Common myeloid progenitor, CD34-positive (primary cell): Measurements from ENCODE around the gene TBC1D1.

Experiments used
- CTCF ChIA-PET: fragments of 350-600 bp; sonication (Branson Sonifier 250); formaldehyde crosslinking; loops from one replicate; lab custom pipeline; 2021; ENCODE audit warnings: antibody characterized with exemption; lab: Charles Lee
- POLR2A ChIA-PET: fragments of 350-600 bp; sonication (Branson Sonifier 250); formaldehyde crosslinking; loops from one replicate; lab custom pipeline; 2021; ENCODE audit warnings: antibody characterized with exemption; lab: Charles Lee
- DNase-seq, 3 donors: peaks; one replicate each; pipeline versions ENCODE4 v3.0.0 to v3.0.0-alpha.2; 2013
- H3K27ac ChIP-seq, 2 experiments: 1 replicate in 1 of 2; 2 replicates in 1 of 2; pipeline ENCODE4 v1.7.0; 2013; ENCODE audit warnings: inconsistent platforms in 2 of 2, low read length in 2 of 2, mild to moderate bottlenecking in 2 of 2, low read depth in 1 of 2, moderate library complexity in 1 of 2; ENCODE audit not compliant: severe bottlenecking in 2 of 2, insufficient read depth in 1 of 2, poor library complexity in 1 of 2
- H3K27me3 ChIP-seq, 5 experiments: replicated peaks in 2 of 5; 1 replicate in 3 of 5; 2 replicates in 2 of 5; pipeline versions ENCODE4 v1.6.1 to v1.7.0; 2013; ENCODE audit warnings: low read length in 4 of 5, mild to moderate bottlenecking in 2 of 5, moderate library complexity in 2 of 5, inconsistent platforms in 1 of 5; ENCODE audit not compliant: insufficient read depth in 5 of 5, control insufficient read depth in 4 of 5
- H3K36me3 ChIP-seq, 4 experiments: 1 replicate in 2 of 4; 2 replicates in 2 of 4; pipeline versions ENCODE4 v1.6.1 to v1.7.0; 2013; ENCODE audit warnings: low read length in 3 of 4, control low read depth in 1 of 4, mild to moderate bottlenecking in 1 of 4; ENCODE audit not compliant: control insufficient read depth in 4 of 4, insufficient read depth in 4 of 4
- H3K4me1 ChIP-seq, 4 experiments: 1 replicate in 3 of 4; 2 replicates in 1 of 4; pipeline versions ENCODE4 v1.6.1 to v1.7.1; 2013; ENCODE audit warnings: low read length in 3 of 4, mild to moderate bottlenecking in 3 of 4, control low read depth in 1 of 4, inconsistent platforms in 1 of 4, moderate library complexity in 1 of 4; ENCODE audit not compliant: control insufficient read depth in 4 of 4, insufficient read depth in 4 of 4; ENCODE audit errors: control extremely low read depth in 1 of 4
- H3K4me3 ChIP-seq, 7 experiments: 1 replicate in 4 of 7; 2 replicates in 3 of 7; pipeline versions ENCODE4 v1.5.1 to v1.7.0; 2013; ENCODE audit warnings: mild to moderate bottlenecking in 7 of 7, low read length in 6 of 7, moderate library complexity in 6 of 7, inconsistent platforms in 2 of 7, low read depth in 2 of 7, control low read depth in 1 of 7; ENCODE audit not compliant: insufficient read depth in 4 of 7, control insufficient read depth in 1 of 7; ENCODE audit errors: extremely low read depth in 1 of 7
- H3K9me3 ChIP-seq, 5 experiments: 1 replicate in 4 of 5; 2 replicates in 1 of 5; pipeline versions ENCODE4 v1.6.1 to v1.7.1; 2013; ENCODE audit warnings: low read length in 4 of 5, mild to moderate bottlenecking in 2 of 5, inconsistent platforms in 1 of 5, low read depth in 1 of 5, moderate library complexity in 1 of 5; ENCODE audit not compliant: control insufficient read depth in 4 of 5, insufficient read depth in 2 of 5; ENCODE audit errors: control extremely low read depth in 1 of 5
- WGBS: methylation state at CpG from one replicate; pipeline ENCODE4 v1.1.5; 2013; ENCODE audit not compliant: insufficient coverage; 5-methylcytosine and 5-hydroxymethylcytosine counted together

TBC1D1 gene

GRCh38 chr4:38133711-38134480 is 243.0 kb downstream of the TBC1D1 start:
- Histone ChIP-seq H3K4me3 (no peak overlapping the region), H3K36me3 (peaks cover 13 to 56% (median 31%) of the 10 kb centered on the region in 4 experiments), H3K27ac (no peak overlapping the region), H3K4me1 (peaks cover 0 to 16% (median 6%) of the 10 kb centered on the region in 4 experiments), H3K27me3 (no peaks in the 10 kb centered on the region), H3K9me3 (no peaks in the 10 kb centered on the region)
- WGBS: 85% methylated on average over 5 of the region's 7 CpGs
- POLR2A ChIA-PET: interaction anchor here (0.7 kb wide), 1 partner anchor 50 kb away, joined by 3 read pairs; no protein-coding TSS in a partner anchor
- DNase-seq: no peak
- CTCF ChIA-PET: interaction anchor here (0.7 to 1.5 kb wide), 7 partner anchors 10 to 66 kb away, joined by 3 to 6 read pairs (median 3); no protein-coding TSS in a partner anchor

GRCh38 chr4:38135201-38135600 is 244.3 kb downstream of the TBC1D1 start:
- ChIA-PET POLR2A (no interaction called here), CTCF (interaction anchor here (1.0 to 1.5 kb wide), 3 partner anchors 18 to 73 kb away, joined by 3 to 4 read pairs (median 3); no protein-coding TSS in a partner anchor)
- H3K9me3 ChIP-seq: no peaks in the 10 kb centered on the region
- no peak overlapping the region for H3K4me3 ChIP-seq
- H3K36me3 ChIP-seq: peaks cover 13 to 66% (median 35%) of the 10 kb centered on the region in 4 experiments
- DNase-seq: no peak
- H3K27me3 ChIP-seq: no peaks in the 10 kb centered on the region
- 94% methylated on average over 7 of the region's 8 CpGs for WGBS
- peaks cover 0 to 16% (median 6%) of the 10 kb centered on the region in 4 experiments for H3K4me1 ChIP-seq
- no peak overlapping the region for H3K27ac ChIP-seq

DNA sequence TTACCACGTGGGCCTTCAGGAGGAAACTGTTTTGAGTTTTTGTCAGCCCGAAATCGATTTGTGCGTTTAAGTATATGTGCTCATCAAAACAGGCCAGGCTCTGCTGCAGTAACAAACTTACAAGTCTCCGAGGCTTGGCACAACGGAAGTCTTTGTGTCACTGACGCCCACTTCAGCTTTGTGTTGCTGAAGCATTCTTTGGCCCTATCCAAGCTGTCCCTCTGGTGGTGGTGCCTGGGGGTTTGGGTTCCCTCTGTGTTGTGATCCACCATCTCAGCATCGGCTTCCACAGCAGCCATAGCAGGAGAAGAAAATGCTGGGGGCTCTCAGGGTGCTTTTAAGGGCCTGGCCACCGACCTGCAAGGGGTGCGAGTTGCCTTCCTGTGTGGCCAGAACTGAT is 245.7 kb downstream of the TBC1D1 start:
- Histone ChIP-seq H3K9me3 (no peaks in the 10 kb centered on the region), H3K36me3 (peaks cover 13 to 58% (median 37%) of the 10 kb centered on the region in 4 experiments), H3K4me3 (no peak overlapping the region), H3K4me1 (peaks cover 0 to 10% (median 5%) of the 10 kb centered on the region in 4 experiments), H3K27me3 (no peaks in the 10 kb centered on the region), H3K27ac (no peak overlapping the region)
- 96% methylated on average over 6 of the region's 10 CpGs for WGBS
- DNase-seq: no peak
- ChIA-PET CTCF (no interaction called here), POLR2A (no interaction called here)

GRCh38 chr4:38137080-38137479 is 246.2 kb downstream of the TBC1D1 start:
- Histone ChIP-seq H3K27me3 (no peaks in the 10 kb centered on the region), H3K9me3 (no peaks in the 10 kb centered on the region), H3K27ac (no peak overlapping the region), H3K36me3 (peaks cover 13 to 58% (median 37%) of the 10 kb centered on the region in 4 experiments), H3K4me1 (peaks cover 0 to 5% (median 2%) of the 10 kb centered on the region in 4 experiments), H3K4me3 (no peak overlapping the region)
- CTCF ChIA-PET: interaction anchor here (1.0 kb wide), 1 partner anchor 574 kb away, joined by 3 read pairs; no protein-coding TSS in a partner anchor
- 93% methylated on average over 17 of the region's 17 CpGs for WGBS
- POLR2A ChIA-PET: no interaction called here
- DNase-seq: no peak

- 98% methylated on average over 3 of the region's 4 CpGs for WGBS
- Histone ChIP-seq H3K4me3 (no peak overlapping the region), H3K27me3 (no peaks in the 10 kb centered on the region), H3K9me3 (no peaks in the 10 kb centered on the region), H3K4me1 (no peaks in the 10 kb centered on the region), H3K36me3 (peaks cover 9 to 56% (median 33%) of the 10 kb centered on the region in 4 experiments), H3K27ac (no peak overlapping the region)
- no peak for DNase-seq
- POLR2A ChIA-PET: no interaction called here
- CTCF ChIA-PET: interaction anchor here (0.6 to 0.7 kb wide), 2 partner anchors 593 to 1047 kb away, joined by 3 read pairs; no protein-coding TSS in a partner anchor
Observed at GRCh38 chr4:38138363-38138762, 247.5 kb downstream of the TBC1D1 start.

- CTCF ChIA-PET: interaction anchor here (1.5 kb wide), 1 partner anchor 28 kb away, joined by 4 read pairs; no protein-coding TSS in a partner anchor
- POLR2A ChIA-PET: no interaction called here
Observed at GRCh38 chr4:38139187-38139586, 248.3 kb downstream of the TBC1D1 start.

More at GRCh38 chr4:38139187-38139586, 248.3 kb downstream of the TBC1D1 start:
- no peaks in the 10 kb centered on the region for H3K9me3 ChIP-seq
- H3K27me3 ChIP-seq: no peaks in the 10 kb centered on the region
- H3K4me1 ChIP-seq: no peaks in the 10 kb centered on the region
- peaks cover 7 to 48% (median 28%) of the 10 kb centered on the region in 4 experiments for H3K36me3 ChIP-seq
- H3K27ac ChIP-seq: no peak overlapping the region
- 96% methylated on average over 4 of the region's 4 CpGs for WGBS
- DNase-seq: no peak
- no peak overlapping the region for H3K4me3 ChIP-seq
